Inferior parietal cortex (tissue), 1 donor: ENCODE results near the gene MBOAT1.
A peak's percentile ranks its signal among the peaks of the same experiment; 100 is the strongest.
"Not testable (repeated sequence)": the region's sequence is repeated elsewhere in the genome, so short reads cannot be mapped to it uniquely, and the experiment has no call there.

Experiments
- DNase-seq: peaks from one replicate; pipeline ENCODE4 v3.0.0-alpha.2; 2016; ENCODE audit errors: extremely low spot score

The MBOAT1 gene, protein sequence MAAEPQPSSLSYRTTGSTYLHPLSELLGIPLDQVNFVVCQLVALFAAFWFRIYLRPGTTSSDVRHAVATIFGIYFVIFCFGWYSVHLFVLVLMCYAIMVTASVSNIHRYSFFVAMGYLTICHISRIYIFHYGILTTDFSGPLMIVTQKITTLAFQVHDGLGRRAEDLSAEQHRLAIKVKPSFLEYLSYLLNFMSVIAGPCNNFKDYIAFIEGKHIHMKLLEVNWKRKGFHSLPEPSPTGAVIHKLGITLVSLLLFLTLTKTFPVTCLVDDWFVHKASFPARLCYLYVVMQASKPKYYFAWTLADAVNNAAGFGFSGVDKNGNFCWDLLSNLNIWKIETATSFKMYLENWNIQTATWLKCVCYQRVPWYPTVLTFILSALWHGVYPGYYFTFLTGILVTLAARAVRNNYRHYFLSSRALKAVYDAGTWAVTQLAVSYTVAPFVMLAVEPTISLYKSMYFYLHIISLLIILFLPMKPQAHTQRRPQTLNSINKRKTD

DNA sequence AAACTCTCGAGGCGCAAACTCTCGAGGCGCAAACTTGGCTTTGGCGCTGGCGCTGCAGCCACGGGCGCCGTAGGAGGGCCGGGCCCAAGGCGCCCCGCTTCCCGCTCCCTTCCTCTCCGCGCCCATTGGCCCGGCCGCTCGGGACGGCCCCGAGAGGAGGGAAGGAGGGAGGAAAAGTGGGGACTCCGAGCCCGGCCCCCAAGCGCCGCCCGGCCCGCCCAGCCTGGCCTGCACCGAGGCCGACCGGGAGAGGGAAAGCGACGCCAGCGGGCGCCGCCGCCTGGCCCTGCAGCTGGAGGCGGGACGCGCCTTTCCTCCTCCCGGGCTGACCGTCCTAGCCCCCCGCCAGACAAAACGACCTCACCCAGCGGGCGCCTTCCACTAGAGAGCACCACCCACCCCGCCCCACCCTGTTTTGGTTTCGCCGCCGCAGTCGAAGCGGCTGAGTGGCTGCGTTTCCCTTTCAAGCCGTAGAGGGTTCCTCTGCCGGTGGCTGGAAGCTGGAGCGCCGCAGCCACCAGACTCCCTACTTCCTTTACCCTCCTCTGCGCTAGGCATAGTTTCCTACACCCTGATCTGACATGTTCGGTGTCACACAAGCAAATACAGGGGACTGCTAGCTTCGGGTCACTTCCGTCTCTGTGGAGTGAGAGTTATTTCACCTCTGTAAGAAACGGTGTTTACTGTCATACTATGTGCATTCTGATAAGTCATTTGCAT is at the start of gene MBOAT1:
Gene MBOAT1, minus strand, starts transcription at position 78 of the 720 bp plus-strand sequence. CDS start 235 bp downstream, outside the sequence.
- DNase-seq: peak; percentile 76

GRCh38 chr6:20261685-20262084 is 49.4 kb upstream of the MBOAT1 start:
- no peak for DNase-seq

DNA sequence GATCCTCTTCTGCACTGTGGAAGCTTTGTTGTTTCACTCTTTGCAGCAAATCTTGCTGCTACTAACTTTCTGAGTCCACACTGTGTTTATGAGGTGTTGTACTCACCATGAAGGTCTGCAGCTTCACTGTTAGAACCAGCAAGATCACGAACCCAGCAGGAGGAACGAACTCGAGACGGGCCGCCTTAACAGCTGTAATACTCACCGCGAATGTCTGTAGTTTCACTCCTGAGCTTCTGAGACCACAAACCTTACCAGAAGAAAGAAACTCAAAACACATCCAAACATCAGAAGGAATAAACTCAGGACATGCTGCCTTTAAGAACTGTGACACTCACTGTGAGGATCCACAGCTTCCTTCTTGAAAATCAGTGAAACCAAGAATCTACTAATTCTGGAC is 48.1 kb upstream of the MBOAT1 start:
- DNase-seq: no peak

DNA sequence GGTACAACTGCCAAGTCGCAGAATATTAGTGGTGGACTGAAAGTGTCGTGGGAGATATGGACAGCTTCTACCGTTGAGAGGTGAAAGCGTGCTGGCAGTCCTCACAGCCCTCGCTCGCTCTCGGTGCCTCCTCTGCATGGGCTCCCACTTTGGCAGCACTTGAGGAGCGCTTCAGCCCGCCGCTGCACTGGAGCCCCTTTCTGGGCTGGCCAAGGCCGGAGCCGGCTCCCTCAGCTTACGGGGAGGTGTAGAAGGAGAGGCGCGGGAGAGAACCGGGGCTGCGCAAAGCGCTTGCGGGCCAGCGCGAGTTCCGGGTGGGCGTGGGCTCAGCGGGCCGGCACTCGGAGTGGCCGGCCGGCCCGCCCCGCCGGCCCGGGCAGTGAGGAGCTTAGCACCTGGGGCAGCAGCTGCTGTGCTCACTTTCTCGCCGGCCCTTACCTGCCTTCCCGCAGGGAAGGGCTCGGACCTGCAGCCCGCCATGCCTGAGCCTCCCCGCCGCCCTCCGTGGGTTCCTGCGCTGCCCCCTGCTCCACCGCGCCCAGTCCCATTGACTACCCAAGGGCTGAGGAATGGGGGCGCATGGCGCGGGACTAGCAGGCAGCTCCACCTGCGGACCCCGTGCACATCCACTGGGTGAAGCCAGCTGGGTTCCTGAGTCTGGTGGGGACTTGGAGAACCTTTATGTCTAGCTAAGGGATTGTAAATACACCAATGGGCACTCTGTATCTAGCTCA is 47.2 kb upstream of the MBOAT1 start:
- DNase-seq: no peak

- no peak for DNase-seq
Observed at GRCh38 chr6:20255428-20255827, 43.2 kb upstream of the MBOAT1 start.

GRCh38 chr6:20254295-20254694 is 42.0 kb upstream of the MBOAT1 start:
- DNase-seq: no peak

GRCh38 chr6:20253021-20253420 is 40.8 kb upstream of the MBOAT1 start:
- no peak for DNase-seq

DNA sequence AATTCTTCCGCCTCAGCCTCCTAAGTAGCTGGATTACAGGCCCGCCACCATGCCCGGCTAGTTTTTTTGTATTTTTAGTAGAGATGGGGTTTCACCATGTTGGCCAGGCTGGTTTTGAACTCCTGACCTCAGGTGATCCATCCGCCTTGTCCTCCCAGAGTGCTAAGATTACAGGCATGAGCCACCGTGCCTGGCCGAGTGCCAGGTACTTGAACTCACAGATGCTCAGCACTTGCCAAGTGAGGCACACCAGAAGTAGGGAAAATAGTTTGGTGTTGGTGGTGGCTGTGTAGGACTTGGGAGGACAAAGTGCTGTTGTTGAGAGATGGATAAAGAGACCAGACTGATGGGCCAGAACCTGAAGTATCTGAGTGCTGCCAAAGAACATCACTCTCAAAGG is 40.0 kb upstream of the MBOAT1 start:
- DNase-seq: no peak

GRCh38 chr6:20251525-20251924 is 39.3 kb upstream of the MBOAT1 start:
- DNase-seq: no peak

GRCh38 chr6:20246125-20246524 is 33.9 kb upstream of the MBOAT1 start:
- DNase-seq: no peak

DNA sequence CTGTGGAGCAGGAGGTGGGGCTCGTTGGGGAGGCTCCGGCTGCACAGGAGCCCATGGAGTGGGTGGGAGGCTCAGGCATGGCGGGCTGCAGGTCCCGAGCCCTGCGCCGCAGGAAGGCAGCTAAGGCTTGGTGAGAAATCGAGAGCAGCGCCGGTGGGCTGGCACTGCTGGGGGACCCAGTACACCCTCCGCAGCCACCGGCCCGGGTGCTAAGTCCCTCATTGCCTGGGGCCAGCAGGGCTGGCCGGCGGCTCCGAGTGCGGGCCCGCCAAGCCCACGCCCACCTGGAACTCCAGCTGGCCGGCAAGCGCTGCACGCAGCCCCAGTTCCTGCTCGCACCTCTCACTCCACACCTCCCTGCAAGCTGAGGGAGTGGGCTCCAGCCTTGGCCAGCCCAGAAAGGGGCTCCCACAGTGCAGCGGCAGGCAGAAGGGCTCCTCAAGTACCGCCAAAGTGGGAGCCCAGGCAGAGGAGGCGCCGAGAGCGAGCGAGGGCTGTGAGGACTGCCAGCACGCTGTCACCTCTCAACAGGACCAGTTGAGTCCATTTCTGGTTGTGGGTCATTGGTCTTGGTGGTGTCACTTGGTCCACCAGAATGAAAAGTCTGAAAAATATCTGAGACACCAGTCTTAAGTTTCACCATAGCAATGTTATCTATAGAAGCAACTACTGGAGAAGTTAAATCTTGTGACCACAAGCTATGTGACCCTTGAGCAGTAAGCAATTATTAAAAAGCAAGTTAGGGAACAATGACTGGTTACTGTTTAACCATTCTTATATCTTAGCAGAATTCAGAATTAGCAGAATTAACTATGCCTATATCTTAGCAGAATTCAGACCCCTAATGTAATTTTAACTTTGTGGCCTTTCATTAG is 32.8 kb upstream of the MBOAT1 start:
- DNase-seq: not testable (repeated sequence)

GRCh38 chr6:20243288-20243687 is 31.0 kb upstream of the MBOAT1 start:
- DNase-seq: no peak

GRCh38 chr6:20242397-20242796 is 30.1 kb upstream of the MBOAT1 start:
- no peak for DNase-seq

DNA sequence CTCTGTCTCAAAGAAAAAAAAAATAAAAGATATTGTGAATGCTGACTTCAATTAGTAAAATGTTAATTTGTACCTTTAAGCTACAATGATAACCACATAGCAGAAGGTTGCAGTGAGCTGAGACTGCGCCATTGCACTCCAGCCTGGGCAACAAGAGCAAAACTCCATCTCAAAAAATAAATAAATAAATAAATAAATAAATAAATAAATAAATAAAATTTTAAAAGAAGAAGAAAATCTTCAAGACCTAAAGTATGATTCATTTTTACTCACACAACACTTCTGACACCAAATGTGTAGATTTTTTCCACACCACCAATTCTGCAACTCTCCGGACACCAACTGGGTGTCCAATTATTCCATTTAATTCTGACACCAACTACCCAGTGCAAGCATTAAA is 28.8 kb upstream of the MBOAT1 start:
- no peak for DNase-seq

GRCh38 chr6:20238688-20239587 is 26.7 kb upstream of the MBOAT1 start:
- no peak for DNase-seq

GRCh38 chr6:20237677-20238460 is 25.6 kb upstream of the MBOAT1 start:
- DNase-seq: no peak

- DNase-seq: no peak
Observed at GRCh38 chr6:20236909-20237600, 24.8 kb upstream of the MBOAT1 start.

DNA sequence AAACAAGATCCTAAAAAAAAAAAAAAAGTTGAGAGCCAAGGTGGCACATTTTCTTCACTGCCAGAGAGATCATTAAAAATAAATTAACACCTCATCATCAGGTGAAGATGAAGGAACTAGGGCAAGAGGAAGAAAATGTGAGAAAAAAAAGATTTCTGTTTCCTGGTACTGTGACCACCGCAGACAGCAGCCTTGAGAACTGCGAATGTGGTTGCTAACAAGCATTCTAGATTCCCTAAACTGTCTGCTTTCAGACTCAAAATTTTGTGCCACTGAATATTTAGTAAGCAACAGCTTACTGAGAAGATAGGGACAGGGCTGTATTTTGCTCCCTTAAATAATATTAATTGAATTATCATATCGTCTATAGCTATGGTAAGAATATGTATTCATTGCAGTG is 24.1 kb upstream of the MBOAT1 start:
- DNase-seq: no peak

- no peak for DNase-seq
Observed at GRCh38 chr6:20235041-20235440, 22.8 kb upstream of the MBOAT1 start.
